Left lung (tissue), 10 donors: Measurements from ENCODE around the gene ANKS1B. TPM values are rescaled to one million over a fixed set of nuclear protein-coding genes. Genes with fewer than 3 reads are reported as not detected.

Experiments used
- ATAC-seq: fragments of 200-7000 bp; cut with Tn5 transposase; one replicate; pipeline ENCODE4 v1.9.1; 2020; ENCODE audit warnings: moderate library complexity
- DNase-seq, 4 donors: peaks; one replicate each; pipeline ENCODE4 v3.0.0-alpha.2; 2013 to 2020
- H3K27ac ChIP-seq, 2 donors: fragments of 200-600 bp; sonication (generic) in 1 of 2; one replicate each; pipeline versions ENCODE4 v1.5.0 to v1.8.0; 2020 to 2021
- H3K27me3 ChIP-seq, 2 donors: fragments of 200-600 bp; sonication (generic) in 1 of 2; one replicate each; pipeline versions ENCODE4 v1.5.0 to v1.8.0; 2020 to 2021
- H3K36me3 ChIP-seq, 2 donors: fragments of 200-600 bp; sonication (generic) in 1 of 2; one replicate each; pipeline versions ENCODE4 v1.5.0 to v1.8.0; 2020 to 2021
- H3K4me1 ChIP-seq, 2 donors: fragments of 200-600 bp; one replicate each; pipeline ENCODE4 v1.8.0; 2021
- H3K4me3 ChIP-seq, 2 donors: fragments of 200-600 bp; sonication (generic) in 1 of 2; one replicate each; pipeline versions ENCODE4 v1.5.0 to v1.8.0; 2020 to 2021; ENCODE audit warnings: mild to moderate bottlenecking in 1 of 2
- H3K9me3 ChIP-seq, 2 donors: fragments of 200-600 bp; sonication (generic) in 1 of 2; one replicate each; pipeline versions ENCODE4 v1.5.0 to v1.8.0; 2020 to 2021
- CTCF ChIP-seq, 2 donors: fragments of 200-600 bp; sonication (generic) in 1 of 2; IDR thresholded peaks; one replicate each; pipeline versions ENCODE4 v1.5.0 to v1.8.0; 2021; ENCODE audit warnings: antibody characterized with exemption in 2 of 2
- intact Hi-C, 2 donors: fragments of 100-400 bp; cut with DNase I; formaldehyde crosslinking; loops; one replicate each; pipeline versions ENCODE4 v1.11.2 to v1.14.2; 2022
- polyA plus RNA-seq, 6 donors: library from polyadenylated mRNA; unstranded; fragments of 120-200 nt; gene quantifications; one replicate each; pipeline ENCODE4 v1.2.1, GENCODE V29; 2013; ENCODE audit not compliant: insufficient read length in 6 of 6
- total RNA-seq, 2 donors: library from RNA; stranded (reverse); fragmentation: NEBNext Ultra II Directional; extraction: Animal tissue kit (Norgen Biotek cat#: 25700); gene quantifications; one replicate each; pipeline ENCODE4 v1.2.1, GENCODE V29; 2021
- donor health status: DM: no; HTN: yes; CAD: no.
- donor health status: DM: no; HTN: no; CAD: no.

Gene ANKS1B
- total and polyA plus RNA-seq, 8 donors: 4.9 to 31.8 (median 14.9) TPM

- ATAC-seq (no peak), DNase-seq (no peak)
- H3K4me3 ChIP-seq: no peak overlapping the region
- H3K9me3 ChIP-seq: no peaks in the 10 kb centered on the region
- no peak for TF ChIP-seq CTCF (IDR thresholded peaks at IDR 0.05)
- no peaks in the 10 kb centered on the region for H3K4me1 ChIP-seq
- no peaks in the 10 kb centered on the region for H3K27me3 ChIP-seq
- no peaks in the 10 kb centered on the region for H3K36me3 ChIP-seq
- no peak overlapping the region for H3K27ac ChIP-seq
- intact Hi-C loops: no loop called here
Measured at GRCh38 chr12:99861731-99862130, 123.0 kb downstream of the ANKS1B start.

GRCh38 chr12:99859126-99859525, 125.6 kb downstream of the ANKS1B start:
- no peak for TF ChIP-seq CTCF (IDR thresholded peaks at IDR 0.05)
- Histone ChIP-seq H3K4me1 (no peaks in the 10 kb centered on the region), H3K9me3 (no peaks in the 10 kb centered on the region), H3K36me3 (no peaks in the 10 kb centered on the region), H3K27me3 (no peaks in the 10 kb centered on the region), H3K27ac (no peak overlapping the region), H3K4me3 (no peak overlapping the region)
- ATAC-seq (no peak), DNase-seq (no peak)
- intact Hi-C loops: no loop called here

GRCh38 chr12:99852666-99853065, 132.1 kb downstream of the ANKS1B start:
- ATAC-seq (no peak), DNase-seq (no peak)
- no peaks in the 10 kb centered on the region for H3K27me3 ChIP-seq
- no peak for TF ChIP-seq CTCF (IDR thresholded peaks at IDR 0.05)
- H3K9me3 ChIP-seq: no peaks in the 10 kb centered on the region
- no peaks in the 10 kb centered on the region for H3K4me1 ChIP-seq
- H3K4me3 ChIP-seq: no peak overlapping the region
- H3K27ac ChIP-seq: no peak overlapping the region
- H3K36me3 ChIP-seq: no peaks in the 10 kb centered on the region
- intact Hi-C loops: no loop called here

GRCh38 chr12:99847936-99848335, 136.8 kb downstream of the ANKS1B start:
- no peaks in the 10 kb centered on the region for H3K36me3 ChIP-seq
- no peaks in the 10 kb centered on the region for H3K27me3 ChIP-seq
- intact Hi-C loops: no loop called here
- no peaks in the 10 kb centered on the region for H3K4me1 ChIP-seq
- no peak overlapping the region for H3K4me3 ChIP-seq
- no peak overlapping the region for H3K27ac ChIP-seq
- no peak for ATAC-seq
- no peak for DNase-seq
- H3K9me3 ChIP-seq: no peaks in the 10 kb centered on the region
- TF ChIP-seq CTCF (IDR thresholded peaks at IDR 0.05): no peak

GRCh38 chr12:99834710-99835109, 150.0 kb downstream of the ANKS1B start:
- ATAC-seq (no peak), DNase-seq (no peak)
- no peak for TF ChIP-seq CTCF (IDR thresholded peaks at IDR 0.05)
- Histone ChIP-seq H3K4me1 (no peaks in the 10 kb centered on the region), H3K36me3 (no peaks in the 10 kb centered on the region), H3K9me3 (no peaks in the 10 kb centered on the region), H3K4me3 (no peak overlapping the region), H3K27me3 (no peaks in the 10 kb centered on the region), H3K27ac (no peak overlapping the region)
- intact Hi-C loops: no loop called here
